SK-N-SH (cell line): Measurements from ENCODE around the gene TFEB. TPM values are rescaled to one million over a fixed set of nuclear protein-coding genes. Genes with fewer than 3 reads are reported as not detected.

Experiments used
- CTCF ChIA-PET: fragments of 300-600, 350-600 bp; formaldehyde crosslinking; extraction: SDS; loops from one replicate; lab custom pipeline; 2021; lab: Yijun Ruan, JAX
- POLR2A ChIA-PET: fragments of 350-600 bp; sonication (Branson Sonifier 250); formaldehyde crosslinking; extraction: SDS; loops from one replicate; lab custom pipeline; 2020; ENCODE audit warnings: antibody characterized with exemption, inconsistent platforms; lab: Yijun Ruan, JAX
- DNase-seq: peaks from one replicate; pipeline ENCODE4 v3.0.0; 2012
- H2AFZ ChIP-seq: fragments of 200-600 bp; sonication (generic); 2 replicates; pipeline ENCODE4 v1.8.1; 2016; ENCODE audit warnings: antibody characterized with exemption, mild to moderate bottlenecking, low read depth
- H3F3A ChIP-seq: fragments of 200-600 bp; sonication (generic); replicated peaks from 2 replicates; pipeline ENCODE3; 2016; ENCODE audit warnings: antibody characterized with exemption, mild to moderate bottlenecking; ENCODE audit not compliant: insufficient read depth
- H3K27ac ChIP-seq, 2 experiments: fragments of 200-500 bp in 1 of 2; fragments of 200-600 bp in 1 of 2; sonication (Bioruptor generic) in 1 of 2; sonication (generic), shearing (Covaris generic) in 1 of 2; 2 replicates each; pipeline versions ENCODE4 v1.5.1 to v1.6.1; 2014 to 2016; ENCODE audit warnings: low read depth in 2 of 2, inconsistent platforms in 1 of 2, low read length in 1 of 2, mild to moderate bottlenecking in 1 of 2, mixed read lengths in 1 of 2
- H3K27me3 ChIP-seq: fragments of 200-600 bp; sonication (generic), shearing (Covaris generic); 2 replicates; pipeline ENCODE4 v1.6.1; 2016; ENCODE audit warnings: mixed run types; ENCODE audit not compliant: insufficient read depth
- H3K36me3 ChIP-seq, 2 experiments: fragments of 200-500 bp in 1 of 2; fragments of 200-600 bp in 1 of 2; sonication (Bioruptor generic) in 1 of 2; sonication (generic) in 1 of 2; replicated peaks in 1 of 2; 2 replicates each; pipeline versions ENCODE3 to v1.5.1; 2014 to 2016; ENCODE audit warnings: low read length in 1 of 2, mild to moderate bottlenecking in 1 of 2; ENCODE audit not compliant: insufficient read depth in 2 of 2, control insufficient read depth in 1 of 2
- H3K4me1 ChIP-seq, 2 experiments: fragments of 200-500 bp in 1 of 2; fragments of 200-600 bp in 1 of 2; sonication (Bioruptor generic) in 1 of 2; sonication (generic), shearing (Covaris generic) in 1 of 2; 2 replicates each; pipeline versions ENCODE4 v1.5.1 to v1.6.1; 2014 to 2016; ENCODE audit warnings: low read depth in 1 of 2, low read length in 1 of 2, mixed run types in 1 of 2; ENCODE audit not compliant: insufficient read depth in 2 of 2, control insufficient read depth in 1 of 2
- H3K4me2 ChIP-seq: fragments of 200-600 bp; sonication (generic), shearing (Covaris generic); 2 replicates; pipeline ENCODE4 v1.6.1; 2017; ENCODE audit warnings: mixed run types
- H3K4me3 ChIP-seq, 2 experiments: fragments of 200-500 bp in 1 of 2; fragments of 200-600 bp in 1 of 2; sonication (Bioruptor generic) in 1 of 2; sonication (generic), shearing (Covaris generic) in 1 of 2; 2 replicates each; pipeline versions ENCODE4 v1.5.1 to v1.8.1; 2014 to 2016; ENCODE audit warnings: low read depth in 2 of 2, inconsistent platforms in 1 of 2, low read length in 1 of 2, mild to moderate bottlenecking in 1 of 2, mixed read lengths in 1 of 2, moderate library complexity in 1 of 2
- H3K79me2 ChIP-seq: fragments of 200-600 bp; sonication (generic); 2 replicates; pipeline ENCODE4 v1.8.1; 2017; ENCODE audit warnings: mild to moderate bottlenecking; ENCODE audit not compliant: insufficient read depth
- H3K9ac ChIP-seq: fragments of 200-600 bp; sonication (generic); 2 replicates; pipeline ENCODE4 v1.6.1; 2017; ENCODE audit warnings: mixed run types
- H3K9me2 ChIP-seq: fragments of 200-600 bp; sonication (generic); 2 replicates; pipeline ENCODE4 v1.6.1; 2017; ENCODE audit warnings: mixed run types
- H3K9me3 ChIP-seq: fragments of 200-600 bp; sonication (generic); 2 replicates; pipeline ENCODE4 v1.6.1; 2017; ENCODE audit warnings: mixed run types, mild to moderate bottlenecking, moderate library complexity
- H4K20me1 ChIP-seq: fragments of 200-600 bp; sonication (generic); 2 replicates; pipeline ENCODE4 v1.6.1; 2017; ENCODE audit warnings: mild to moderate bottlenecking, mixed run types; ENCODE audit not compliant: insufficient read depth
- CHD2 ChIP-seq: fragments of 150-350 bp; IDR thresholded peaks from 2 replicates; pipeline ENCODE4 v1.6.1; 2018; ENCODE audit warnings: low read length; ENCODE audit not compliant: partially characterized antibody
- EP300 ChIP-seq, 2 experiments: IDR thresholded peaks; 2 replicates each; pipeline versions ENCODE4 v1.4.0 to v1.6.1; 2012; ENCODE audit warnings: borderline replicate concordance in 1 of 2, low read depth in 1 of 2, low read length in 1 of 2
- EZH2phosphoT487 ChIP-seq: fragments of 200-600 bp; sonication (generic); IDR thresholded peaks from 2 replicates; pipeline ENCODE4 v1.6.1; 2017; ENCODE audit warnings: low read depth, mixed run types, mild to moderate bottlenecking, antibody characterized with exemption, moderate library complexity, borderline replicate concordance
- FOSL2 ChIP-seq: IDR thresholded peaks from 2 replicates; pipeline ENCODE4 v1.4.0; 2012; ENCODE audit warnings: low read depth, mild to moderate bottlenecking, moderate library complexity, borderline replicate concordance
- FOXJ3 ChIP-seq: sonication (generic); formaldehyde crosslinking; IDR thresholded peaks from 2 replicates; pipeline ENCODE4 v1.5.1; 2020; ENCODE audit warnings: mild to moderate bottlenecking, missing genetic modification reagents
- FOXM1 ChIP-seq: IDR thresholded peaks from 2 replicates; pipeline ENCODE4 v1.4.0; 2012; ENCODE audit warnings: low read depth, mild to moderate bottlenecking
- GABPA ChIP-seq: IDR thresholded peaks from 2 replicates; pipeline ENCODE4 v1.4.0; 2012; ENCODE audit warnings: low read depth, mild to moderate bottlenecking
- MEF2A ChIP-seq: IDR thresholded peaks from 2 replicates; pipeline ENCODE4 v1.4.0; 2012; ENCODE audit warnings: low read depth, borderline replicate concordance
- NFIC ChIP-seq: IDR thresholded peaks from 2 replicates; pipeline ENCODE4 v1.4.0; 2012; ENCODE audit warnings: borderline replicate concordance
- NRF1 ChIP-seq: IDR thresholded peaks from 2 replicates; pipeline ENCODE4 v1.6.1; 2012; ENCODE audit warnings: low read depth, mild to moderate bottlenecking, low read length
- RXRA ChIP-seq: IDR thresholded peaks from 2 replicates; pipeline ENCODE4 v1.4.0; 2012; ENCODE audit warnings: low read depth, mild to moderate bottlenecking, borderline replicate concordance
- SMC3 ChIP-seq: IDR thresholded peaks from 2 replicates; pipeline ENCODE4 v1.6.1; 2012; ENCODE audit warnings: low read depth, low read length, improper control_type of control experiment
- TCF12 ChIP-seq: IDR thresholded peaks from 2 replicates; pipeline ENCODE4 v1.4.0; 2012
- WGBS: methylation state at CpG from one replicate; pipeline ENCODE4 v1.1.6; 2017; ENCODE audit warnings: low lambda C conversion rate; 5-methylcytosine and 5-hydroxymethylcytosine counted together
- polyA plus RNA-seq, 3 experiments: library from polyadenylated mRNA; depleted of rRNA; stranded (reverse); fragments of >200 nt; gene quantifications; 2 replicates each; pipeline ENCODE4 v1.2.3, GENCODE V29; 2012
- TF ChIP-seq, protein P1 (sequence below): IDR thresholded peaks from 2 replicates; pipeline ENCODE4 v1.4.0; 2012; ENCODE audit warnings: low read depth, borderline replicate concordance
- TF ChIP-seq, protein P2 (sequence below): fragments of 150-350 bp; IDR thresholded peaks from 2 replicates; pipeline ENCODE4 v1.6.1; 2016; ENCODE audit warnings: mild to moderate bottlenecking, low read depth, low read length
- TF ChIP-seq, protein P3 (sequence below): IDR thresholded peaks from 2 replicates; pipeline ENCODE4 v1.4.0; 2012; ENCODE audit warnings: low read depth
- TF ChIP-seq, protein P4 (sequence below): fragments of 150-350 bp; IDR thresholded peaks from 2 replicates; pipeline ENCODE4 v1.6.1; 2017; ENCODE audit warnings: antibody characterized with exemption, low read length, low read depth, borderline replicate concordance
- TF ChIP-seq, protein P5 (sequence below): IDR thresholded peaks from 2 replicates; pipeline ENCODE4 v1.6.1; 2012; ENCODE audit warnings: mild to moderate bottlenecking, low read depth, low read length, moderate library complexity
- TF ChIP-seq, protein P6 (sequence below): IDR thresholded peaks from 2 replicates; pipeline ENCODE4; 2012

Gene TFEB
- polyA plus RNA-seq, 1 of the 3 experiments (the other 2 are of a cell fraction), result 6.2 TPM

DNA sequence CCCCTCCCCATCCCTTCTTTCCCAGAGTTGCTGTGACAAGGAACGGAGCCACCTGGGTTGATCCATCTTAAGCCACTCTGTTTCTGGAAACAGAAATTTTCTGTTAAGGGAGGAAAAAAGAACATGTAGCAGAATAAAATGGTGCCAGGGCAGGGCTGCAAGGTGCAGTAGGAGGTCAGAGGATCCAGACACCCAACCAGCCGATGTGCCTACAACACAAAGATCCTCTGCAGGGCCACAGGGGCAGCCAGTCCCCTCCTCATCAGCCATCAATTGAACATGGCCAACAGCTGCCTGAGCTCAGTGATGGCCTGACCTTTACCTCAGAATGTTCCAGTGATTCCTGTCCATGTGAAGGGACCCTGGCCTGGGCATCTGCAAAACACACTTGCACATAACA, 85.3 kb downstream of the TFEB start:
- Histone ChIP-seq H3K9me2 (no peaks in the 10 kb centered on the region), H3K4me2 (no peak overlapping the region), H3F3A (no peaks in the 10 kb centered on the region), H2AFZ (no peak overlapping the region), H3K9me3 (no peaks in the 10 kb centered on the region), H3K79me2 (no peaks in the 10 kb centered on the region), H3K9ac (no peak overlapping the region), H3K4me1 (peaks cover 0 to 18% of the 10 kb centered on the region in 2 experiments; a peak in 1 of 4 replicates), H3K36me3 (no peaks in the 10 kb centered on the region), H3K27me3 (no peaks in the 10 kb centered on the region), H3K4me3 (no peak overlapping the region), H4K20me1 (no peaks in the 10 kb centered on the region), H3K27ac (no peak overlapping the region)
- no peak for DNase-seq
- TF ChIP-seq EP300 (IDR thresholded peaks at IDR 0.05; ENCODE audit: borderline replicate concordance in 1 of 2, low read depth in 1 of 2, low read length in 1 of 2) (no peak), NRF1 (no peak), SMC3 (no peak), EZH2phosphoT487 (no peak), FOXJ3 (CRISPR knock-in tag) (no peak), CHD2 (no peak), GABPA (no peak), RXRA (no peak), FOXM1 (no peak), TCF12 (no peak), NFIC (no peak), FOSL2 (no peak), MEF2A (no peak)
- TF ChIP-seq, protein P1, sequence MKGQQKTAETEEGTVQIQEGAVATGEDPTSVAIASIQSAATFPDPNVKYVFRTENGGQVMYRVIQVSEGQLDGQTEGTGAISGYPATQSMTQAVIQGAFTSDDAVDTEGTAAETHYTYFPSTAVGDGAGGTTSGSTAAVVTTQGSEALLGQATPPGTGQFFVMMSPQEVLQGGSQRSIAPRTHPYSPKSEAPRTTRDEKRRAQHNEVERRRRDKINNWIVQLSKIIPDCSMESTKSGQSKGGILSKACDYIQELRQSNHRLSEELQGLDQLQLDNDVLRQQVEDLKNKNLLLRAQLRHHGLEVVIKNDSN, result no peak
- TF ChIP-seq, protein P2, sequence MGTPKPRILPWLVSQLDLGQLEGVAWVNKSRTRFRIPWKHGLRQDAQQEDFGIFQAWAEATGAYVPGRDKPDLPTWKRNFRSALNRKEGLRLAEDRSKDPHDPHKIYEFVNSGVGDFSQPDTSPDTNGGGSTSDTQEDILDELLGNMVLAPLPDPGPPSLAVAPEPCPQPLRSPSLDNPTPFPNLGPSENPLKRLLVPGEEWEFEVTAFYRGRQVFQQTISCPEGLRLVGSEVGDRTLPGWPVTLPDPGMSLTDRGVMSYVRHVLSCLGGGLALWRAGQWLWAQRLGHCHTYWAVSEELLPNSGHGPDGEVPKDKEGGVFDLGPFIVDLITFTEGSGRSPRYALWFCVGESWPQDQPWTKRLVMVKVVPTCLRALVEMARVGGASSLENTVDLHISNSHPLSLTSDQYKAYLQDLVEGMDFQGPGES, result no peak
- TF ChIP-seq, protein P3, sequence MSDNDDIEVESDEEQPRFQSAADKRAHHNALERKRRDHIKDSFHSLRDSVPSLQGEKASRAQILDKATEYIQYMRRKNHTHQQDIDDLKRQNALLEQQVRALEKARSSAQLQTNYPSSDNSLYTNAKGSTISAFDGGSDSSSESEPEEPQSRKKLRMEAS, result no peak
- TF ChIP-seq, protein P4, sequence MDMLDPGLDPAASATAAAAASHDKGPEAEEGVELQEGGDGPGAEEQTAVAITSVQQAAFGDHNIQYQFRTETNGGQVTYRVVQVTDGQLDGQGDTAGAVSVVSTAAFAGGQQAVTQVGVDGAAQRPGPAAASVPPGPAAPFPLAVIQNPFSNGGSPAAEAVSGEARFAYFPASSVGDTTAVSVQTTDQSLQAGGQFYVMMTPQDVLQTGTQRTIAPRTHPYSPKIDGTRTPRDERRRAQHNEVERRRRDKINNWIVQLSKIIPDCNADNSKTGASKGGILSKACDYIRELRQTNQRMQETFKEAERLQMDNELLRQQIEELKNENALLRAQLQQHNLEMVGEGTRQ, result no peak
- TF ChIP-seq, protein P5, sequence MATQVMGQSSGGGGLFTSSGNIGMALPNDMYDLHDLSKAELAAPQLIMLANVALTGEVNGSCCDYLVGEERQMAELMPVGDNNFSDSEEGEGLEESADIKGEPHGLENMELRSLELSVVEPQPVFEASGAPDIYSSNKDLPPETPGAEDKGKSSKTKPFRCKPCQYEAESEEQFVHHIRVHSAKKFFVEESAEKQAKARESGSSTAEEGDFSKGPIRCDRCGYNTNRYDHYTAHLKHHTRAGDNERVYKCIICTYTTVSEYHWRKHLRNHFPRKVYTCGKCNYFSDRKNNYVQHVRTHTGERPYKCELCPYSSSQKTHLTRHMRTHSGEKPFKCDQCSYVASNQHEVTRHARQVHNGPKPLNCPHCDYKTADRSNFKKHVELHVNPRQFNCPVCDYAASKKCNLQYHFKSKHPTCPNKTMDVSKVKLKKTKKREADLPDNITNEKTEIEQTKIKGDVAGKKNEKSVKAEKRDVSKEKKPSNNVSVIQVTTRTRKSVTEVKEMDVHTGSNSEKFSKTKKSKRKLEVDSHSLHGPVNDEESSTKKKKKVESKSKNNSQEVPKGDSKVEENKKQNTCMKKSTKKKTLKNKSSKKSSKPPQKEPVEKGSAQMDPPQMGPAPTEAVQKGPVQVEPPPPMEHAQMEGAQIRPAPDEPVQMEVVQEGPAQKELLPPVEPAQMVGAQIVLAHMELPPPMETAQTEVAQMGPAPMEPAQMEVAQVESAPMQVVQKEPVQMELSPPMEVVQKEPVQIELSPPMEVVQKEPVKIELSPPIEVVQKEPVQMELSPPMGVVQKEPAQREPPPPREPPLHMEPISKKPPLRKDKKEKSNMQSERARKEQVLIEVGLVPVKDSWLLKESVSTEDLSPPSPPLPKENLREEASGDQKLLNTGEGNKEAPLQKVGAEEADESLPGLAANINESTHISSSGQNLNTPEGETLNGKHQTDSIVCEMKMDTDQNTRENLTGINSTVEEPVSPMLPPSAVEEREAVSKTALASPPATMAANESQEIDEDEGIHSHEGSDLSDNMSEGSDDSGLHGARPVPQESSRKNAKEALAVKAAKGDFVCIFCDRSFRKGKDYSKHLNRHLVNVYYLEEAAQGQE, result no peak
- TF ChIP-seq, protein P6, sequence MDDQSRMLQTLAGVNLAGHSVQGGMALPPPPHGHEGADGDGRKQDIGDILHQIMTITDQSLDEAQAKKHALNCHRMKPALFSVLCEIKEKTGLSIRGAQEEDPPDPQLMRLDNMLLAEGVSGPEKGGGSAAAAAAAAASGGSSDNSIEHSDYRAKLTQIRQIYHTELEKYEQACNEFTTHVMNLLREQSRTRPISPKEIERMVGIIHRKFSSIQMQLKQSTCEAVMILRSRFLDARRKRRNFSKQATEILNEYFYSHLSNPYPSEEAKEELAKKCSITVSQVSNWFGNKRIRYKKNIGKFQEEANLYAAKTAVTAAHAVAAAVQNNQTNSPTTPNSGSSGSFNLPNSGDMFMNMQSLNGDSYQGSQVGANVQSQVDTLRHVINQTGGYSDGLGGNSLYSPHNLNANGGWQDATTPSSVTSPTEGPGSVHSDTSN, result no peak
- ChIA-PET CTCF (interaction anchor here (1.4 to 4.6 kb wide), 3 partner anchors 14 to 47 kb away, joined by 5 to 18 read pairs (median 18); no protein-coding TSS in a partner anchor), POLR2A (no interaction called here)
- 77% methylated on average over 2 of the region's 2 CpGs for WGBS
